Measurements from ENCODE around the gene NXN.

DNA sequence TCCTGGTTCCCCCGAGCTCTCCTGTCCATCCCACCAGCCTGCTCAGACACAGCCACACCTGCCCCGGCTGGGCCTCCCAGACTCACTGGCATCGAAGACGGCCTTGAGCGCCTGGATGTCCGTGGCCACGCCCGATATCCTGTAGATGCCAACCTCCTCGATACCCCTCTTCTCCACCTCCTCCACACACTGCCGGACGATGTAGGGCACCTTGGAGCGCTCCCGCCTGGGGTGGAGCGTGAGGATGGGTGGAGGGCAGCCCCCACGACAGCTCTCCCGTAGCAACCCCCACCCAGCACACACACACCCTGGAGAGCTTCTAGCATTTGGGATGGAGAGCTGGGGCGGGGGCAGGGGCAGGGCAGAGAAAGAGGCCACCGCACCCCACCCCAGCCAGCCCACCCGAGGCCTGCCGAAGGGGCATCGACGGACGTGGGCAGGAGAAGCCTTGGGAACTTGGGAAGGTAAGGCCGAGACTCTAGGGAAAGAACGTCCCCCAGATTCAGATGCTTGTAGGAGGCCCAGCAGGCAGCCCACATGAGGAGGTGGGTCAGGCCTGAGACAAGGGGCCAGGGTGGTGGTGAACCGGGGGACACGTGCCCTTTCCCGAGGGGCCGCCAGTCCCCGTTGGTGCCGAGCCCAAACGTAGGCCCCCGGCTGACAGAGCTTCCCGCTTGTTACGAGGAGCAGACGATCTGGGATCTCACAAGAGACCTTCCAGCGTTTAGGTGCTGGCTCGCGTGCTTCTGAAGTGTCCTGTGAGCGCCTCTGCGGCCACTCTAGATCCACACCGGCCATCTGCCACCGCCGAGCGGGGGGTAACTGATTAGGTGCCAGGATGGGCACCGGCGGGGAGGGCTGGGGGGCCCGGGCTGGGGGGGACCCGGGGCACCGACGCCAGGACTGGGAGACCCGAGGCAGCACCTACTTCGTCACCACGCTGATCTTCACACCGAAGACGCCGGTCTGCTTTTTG, 32.5 kb upstream of the NXN start:
- no peak for TF ChIP-seq CTCF (conservative IDR thresholded peaks at IDR 0.05; ENCODE audit: low read depth, low read length)
- no peak for TF ChIP-seq EZH2 (IDR thresholded peaks at IDR 0.05; ENCODE audit: borderline replicate concordance, low read depth, low read length, poor library complexity, severe bottlenecking)

All from A673 (cell line).